ENCODE results near the gene KIRREL1. TPM values are rescaled to one million over a fixed set of nuclear protein-coding genes. Genes with fewer than 3 reads are reported as not detected.

The KIRREL1 gene
- total RNA-seq, 1 donor from 2014 or later: not detected

GRCh38 chr1:157994704-157995582 is 1.5 kb downstream of the KIRREL1 start:
- H3K4me3 Mint-ChIP-seq: peak overlapping the region; percentile 25
- H3K36me3 Mint-ChIP-seq (ENCODE audit: low read depth): no peaks in the 10 kb centered on the region
- no peak overlapping the region for H3K27ac Mint-ChIP-seq
- no peak for TF ChIP-seq CTCF (IDR thresholded peaks at IDR 0.05)
- peaks cover 32% of the 10 kb centered on the region for H3K27me3 Mint-ChIP-seq
- DNase-seq: no peak
- intact Hi-C loops (cut with micrococcal nuclease): loop anchor here (10.0 kb wide), 2 partner anchors 340 to 1080 kb away; partner anchors contain the start of genes AIM2 and CD1B
- peaks cover 16% of the 10 kb centered on the region for H3K4me1 Mint-ChIP-seq
- CTCF ChIA-PET: interaction anchor here (1.1 to 1.4 kb wide), 2 partner anchors 127 to 502 kb away, joined by 3 read pairs; no protein-coding TSS in a partner anchor
- POLR2A ChIA-PET: no interaction called here
- no peaks in the 10 kb centered on the region for H3K9me3 Mint-ChIP-seq
- ATAC-seq (ENCODE audit: low read depth): no peak

- no peak for TF ChIP-seq CTCF (IDR thresholded peaks at IDR 0.05)
- ATAC-seq (ENCODE audit: low read depth): no peak
- H3K27me3 Mint-ChIP-seq: peaks cover 30% of the 10 kb centered on the region
- no peak overlapping the region for H3K27ac Mint-ChIP-seq
- CTCF ChIA-PET: interaction anchor here (0.6 to 1.4 kb wide), 2 partner anchors 126 to 484 kb away, joined by 3 read pairs; no protein-coding TSS in a partner anchor
- POLR2A ChIA-PET: no interaction called here
- peaks cover 16% of the 10 kb centered on the region for H3K4me1 Mint-ChIP-seq
- no peak for DNase-seq
- intact Hi-C loops (cut with micrococcal nuclease): loop anchor here (10.0 kb wide), 2 partner anchors 339 to 1079 kb away; partner anchors contain the start of genes AIM2 and CD1B
- H3K4me3 Mint-ChIP-seq: no peak overlapping the region
- no peaks in the 10 kb centered on the region for H3K9me3 Mint-ChIP-seq
- H3K36me3 Mint-ChIP-seq (ENCODE audit: low read depth): no peaks in the 10 kb centered on the region
These were observed 2.2 kb downstream of the KIRREL1 start for GRCh38 chr1:157995583-157996169.

GRCh38 chr1:157996433-157996832 is 3.0 kb downstream of the KIRREL1 start:
- POLR2A ChIA-PET: no interaction called here
- no peak overlapping the region for H3K4me3 Mint-ChIP-seq
- peaks cover 27% of the 10 kb centered on the region for H3K27me3 Mint-ChIP-seq
- no peak overlapping the region for H3K27ac Mint-ChIP-seq
- TF ChIP-seq CTCF (IDR thresholded peaks at IDR 0.05): no peak
- ATAC-seq (ENCODE audit: low read depth): no peak
- intact Hi-C loops (cut with micrococcal nuclease): loop anchor here (10.0 kb wide), 2 partner anchors 338 to 1078 kb away; partner anchors contain the start of genes AIM2 and CD1B
- no peaks in the 10 kb centered on the region for H3K36me3 Mint-ChIP-seq (ENCODE audit: low read depth)
- peaks cover 16% of the 10 kb centered on the region for H3K4me1 Mint-ChIP-seq
- no peaks in the 10 kb centered on the region for H3K9me3 Mint-ChIP-seq
- CTCF ChIA-PET: no interaction called here
- DNase-seq: no peak

- no peak overlapping the region for H3K4me3 Mint-ChIP-seq
- ChIA-PET POLR2A (no interaction called here), CTCF (interaction anchor here (1.2 kb wide), 1 partner anchor 10 kb away, joined by 4 read pairs; no protein-coding TSS in a partner anchor)
- H3K27me3 Mint-ChIP-seq: peaks cover 8% of the 10 kb centered on the region
- no peaks in the 10 kb centered on the region for H3K9me3 Mint-ChIP-seq
- intact Hi-C loops (cut with micrococcal nuclease): no loop called here
- DNase-seq: no peak
- no peak for ATAC-seq (ENCODE audit: low read depth)
- no peak for TF ChIP-seq CTCF (IDR thresholded peaks at IDR 0.05)
- H3K36me3 Mint-ChIP-seq (ENCODE audit: low read depth): no peaks in the 10 kb centered on the region
- H3K4me1 Mint-ChIP-seq: no peaks in the 10 kb centered on the region
- no peak overlapping the region for H3K27ac Mint-ChIP-seq
These were observed 7.1 kb downstream of the KIRREL1 start for GRCh38 chr1:158000507-158000906.

All from activated B cell treated with CpG ODN at 0.5 μM for 24 hours (primary cell).